Stimulated activated CD8-positive, alpha-beta memory T cell treated with anti-CD3 and anti-CD28 coated beads, Interleukin-4, amount 100 ng/mL, for 48 hours (primary cell): ENCODE measurements around the gene TNFAIP8.
"Not testable (repeated sequence)": the region's sequence is repeated elsewhere in the genome, so short reads cannot be mapped to it uniquely, and the experiment has no call there.

Experiments used
- DNase-seq: peaks from one replicate; pipeline ENCODE4 v3.0.0-alpha.2; 2020

TNFAIP8 gene

DNA sequence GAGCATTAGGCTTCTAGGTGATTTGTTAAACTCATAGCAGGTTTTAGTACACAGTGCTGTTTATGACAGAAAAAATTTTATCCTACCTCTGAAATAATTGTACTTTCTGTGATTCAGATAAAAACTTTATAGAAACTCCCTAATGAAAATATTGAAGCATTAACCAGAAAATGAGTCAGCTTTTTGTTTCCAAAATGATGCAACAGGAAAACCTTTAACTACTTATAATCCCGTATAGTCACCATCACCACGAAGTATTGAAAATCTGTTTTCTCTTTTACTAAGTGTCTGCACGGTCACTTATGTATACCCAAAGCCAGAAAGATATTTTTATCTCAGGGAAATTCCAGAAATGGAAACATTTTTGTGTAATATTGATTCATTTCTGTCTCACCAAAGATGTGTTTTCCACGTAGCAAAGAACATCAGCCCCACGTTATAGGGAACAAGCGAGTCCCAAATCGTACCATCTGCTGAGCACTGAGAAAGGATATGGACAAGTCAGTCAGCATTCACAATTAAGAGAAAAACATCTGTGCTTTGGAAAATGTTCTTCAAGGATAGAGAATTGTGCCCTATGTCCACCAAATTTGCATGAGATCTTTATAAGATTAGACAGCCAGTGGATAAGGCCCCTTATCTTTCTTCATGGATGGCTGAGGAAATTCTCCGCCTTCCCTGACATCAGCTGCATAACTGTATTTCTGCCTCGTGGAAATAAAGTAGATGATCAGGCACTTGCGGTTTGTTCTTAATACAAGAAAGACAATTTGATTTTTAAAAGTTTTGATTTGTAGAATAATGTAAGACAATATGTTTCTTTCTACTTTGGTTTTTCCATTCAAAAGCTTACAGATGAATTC lies 41.9 kb downstream of the TNFAIP8 start:
- no peak for DNase-seq

- no peak for DNase-seq
Observed at GRCh38 chr5:119398727-119399466, 43.1 kb downstream of the TNFAIP8 start.

- DNase-seq = peak; percentile 46
Observed at GRCh38 chr5:119400245-119400644, 44.4 kb downstream of the TNFAIP8 start.

- DNase-seq = no peak
Observed at GRCh38 chr5:119402081-119402480, 46.3 kb downstream of the TNFAIP8 start.

GRCh38 chr5:119402555-119402954 lies 46.7 kb downstream of the TNFAIP8 start:
- DNase-seq = no peak

- DNase-seq = no peak
Observed at GRCh38 chr5:119404033-119404432, 48.2 kb downstream of the TNFAIP8 start.

DNA sequence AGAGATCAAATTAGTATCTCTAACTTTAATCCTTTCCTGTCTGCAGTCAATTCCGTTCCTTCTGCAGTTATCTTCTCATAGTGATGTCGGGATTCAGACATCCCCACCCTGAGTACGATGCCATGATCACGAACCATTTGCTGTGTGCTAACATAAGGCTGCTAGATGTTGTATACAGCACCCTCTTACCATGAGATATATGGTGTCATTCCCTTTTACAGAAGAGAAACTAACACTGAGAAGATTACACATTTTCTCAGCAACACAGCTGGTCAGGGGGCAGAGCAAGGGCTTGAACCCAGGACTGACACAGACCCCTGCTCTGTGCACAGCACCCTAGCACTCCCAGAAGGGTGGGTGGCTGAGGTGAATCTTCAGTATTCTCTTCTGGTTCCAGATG lies 49.6 kb downstream of the TNFAIP8 start:
- DNase-seq = no peak

DNA sequence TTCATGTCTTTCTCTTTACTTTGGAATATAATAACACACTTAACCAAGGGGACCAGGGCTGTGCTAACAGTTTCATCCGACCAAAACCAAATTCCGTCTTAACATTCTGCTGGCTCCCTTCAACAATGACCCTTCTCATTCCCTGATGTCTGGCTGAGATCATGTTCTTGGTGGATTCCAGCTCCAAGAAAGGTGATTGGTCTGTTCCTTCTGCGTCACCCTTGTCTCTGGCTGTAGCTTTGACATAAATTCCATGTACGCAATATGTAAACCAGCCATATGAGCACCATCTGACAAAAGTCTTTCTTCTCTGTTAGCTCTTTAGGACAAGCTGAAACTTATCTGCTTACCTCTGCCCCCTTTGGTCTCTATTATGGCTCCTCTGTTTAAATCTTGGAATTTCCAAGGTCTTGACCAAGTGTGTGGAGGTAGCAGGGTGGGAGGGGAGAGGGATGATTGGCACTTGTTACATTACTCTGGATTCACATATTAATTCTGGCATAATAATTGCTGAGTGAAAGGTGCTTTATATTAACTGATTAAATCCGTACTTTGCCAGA lies 50.8 kb downstream of the TNFAIP8 start:
- no peak for DNase-seq

DNA sequence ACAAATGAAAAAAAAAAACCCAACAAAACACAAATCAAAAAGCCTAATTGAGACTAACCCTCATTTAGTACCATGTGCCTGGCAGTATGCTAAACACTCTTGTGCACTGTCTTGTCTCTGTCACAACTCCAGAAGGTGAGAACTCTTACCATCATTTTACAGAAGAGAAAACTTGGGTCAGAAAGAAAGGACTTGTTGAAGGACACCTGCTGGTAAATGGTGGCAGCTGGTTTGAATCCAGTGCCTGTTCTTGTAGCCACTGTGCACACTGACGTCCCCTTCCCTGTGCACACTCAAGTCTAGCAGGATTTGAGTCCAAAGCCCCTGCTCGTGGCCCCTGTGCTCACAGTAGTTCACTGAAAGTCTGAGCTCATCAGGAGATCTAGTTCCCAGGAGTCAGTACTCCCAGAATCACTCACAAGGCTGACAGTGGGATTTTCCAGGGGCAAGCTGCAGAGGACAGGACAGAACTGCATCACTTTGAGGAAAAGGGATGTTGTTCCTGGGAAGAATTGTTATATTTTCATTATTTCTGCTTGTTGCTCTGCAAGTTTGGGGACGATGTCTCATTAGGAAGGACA lies 53.5 kb downstream of the TNFAIP8 start:
- no peak for DNase-seq

GRCh38 chr5:119410448-119411159 lies 54.8 kb downstream of the TNFAIP8 start:
- no peak for DNase-seq

- peak; percentile 51 for DNase-seq
Observed at GRCh38 chr5:119411361-119412278, 55.8 kb downstream of the TNFAIP8 start.

- no peak for DNase-seq
Observed at GRCh38 chr5:119412279-119413227, 56.7 kb downstream of the TNFAIP8 start.

GRCh38 chr5:119414124-119414734 lies 58.4 kb downstream of the TNFAIP8 start:
- DNase-seq = not testable (repeated sequence)

DNA sequence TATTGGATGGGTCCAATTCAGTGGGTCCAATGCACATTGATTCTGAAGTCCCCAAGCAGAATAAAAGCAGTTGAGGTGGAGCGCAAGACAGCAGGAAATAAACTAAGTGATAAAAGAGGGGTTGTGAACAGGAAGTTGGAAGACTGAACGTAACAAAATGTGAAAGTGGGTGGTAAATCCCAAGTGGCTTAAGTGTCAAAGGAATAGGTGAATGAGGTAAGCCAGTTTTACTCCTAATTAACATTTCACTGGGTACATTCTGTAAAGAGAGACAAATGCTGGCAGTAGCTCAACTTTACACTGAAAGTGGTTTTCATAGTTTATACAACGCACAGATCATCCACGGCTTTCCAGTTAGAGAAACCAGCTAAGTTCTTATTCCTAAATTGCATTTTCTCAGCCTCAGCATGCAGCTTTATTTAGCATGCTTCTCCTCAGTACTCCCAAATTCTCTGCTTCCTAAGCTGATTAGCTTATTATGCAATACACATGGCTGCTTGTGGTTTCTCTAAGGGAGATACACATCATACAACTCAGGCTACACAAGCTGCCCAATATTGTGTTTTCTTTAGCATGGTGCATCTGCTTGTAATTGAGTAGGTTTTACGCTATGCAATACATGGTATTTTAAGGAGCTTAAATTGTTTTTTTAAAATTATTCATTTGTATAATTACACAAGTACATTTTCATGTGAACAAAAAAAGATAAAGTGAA lies 62.2 kb downstream of the TNFAIP8 start:
- DNase-seq = no peak

- no peak for DNase-seq
Observed at GRCh38 chr5:119418606-119419100, 62.8 kb downstream of the TNFAIP8 start.

GRCh38 chr5:119420169-119420568 lies 64.3 kb downstream of the TNFAIP8 start:
- no peak for DNase-seq

GRCh38 chr5:119426057-119426456 lies 70.2 kb downstream of the TNFAIP8 start:
- DNase-seq = no peak

DNA sequence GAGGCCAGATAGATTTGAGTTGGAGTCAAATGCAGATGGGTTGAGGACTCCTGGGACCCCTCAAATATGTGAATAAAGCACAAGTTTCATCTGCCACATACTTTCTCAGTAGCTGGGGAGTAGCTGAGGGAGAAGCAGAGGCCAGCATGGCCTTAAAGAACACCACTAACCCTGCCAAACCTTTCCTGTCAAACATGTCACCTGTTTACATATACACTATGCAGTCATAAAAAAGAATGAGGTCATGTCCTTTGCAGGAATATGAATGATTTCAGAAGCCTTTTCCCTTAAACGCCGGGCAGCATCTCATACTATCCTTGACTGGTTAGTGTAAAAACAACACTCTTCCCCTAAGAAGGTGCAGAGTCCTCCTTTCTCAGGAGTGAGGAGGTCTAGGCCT lies 71.2 kb downstream of the TNFAIP8 start:
- no peak for DNase-seq

DNA sequence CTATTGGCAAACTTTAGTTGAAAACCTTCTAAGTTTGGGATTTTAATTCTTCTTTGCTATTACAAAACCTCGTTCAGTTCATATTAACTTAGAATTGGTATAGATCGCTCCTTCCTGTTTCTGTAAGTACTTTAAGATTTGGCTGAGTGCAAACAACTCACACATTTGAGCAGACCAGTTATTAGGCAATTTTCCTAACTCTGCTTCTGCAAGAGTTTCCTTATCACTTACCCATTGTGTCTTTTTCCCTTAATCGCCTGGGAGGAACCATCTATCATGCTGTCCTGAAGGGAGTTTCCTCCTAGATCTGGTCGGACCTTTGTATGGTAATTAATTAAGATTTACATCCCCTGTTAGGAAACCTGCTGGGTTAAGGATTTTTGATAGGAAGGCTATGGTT lies 71.8 kb downstream of the TNFAIP8 start:
- DNase-seq = not testable (repeated sequence)
